PC-9 (cell line): ENCODE results near the gene POLD1. TPM values are rescaled to one million over a fixed set of nuclear protein-coding genes. Genes with fewer than 3 reads are reported as not detected.

Source experiments
- BruUV-seq: library from RNA; stranded (reverse); fragments of 400-500 nt; replicated peaks from 2 replicates; lab custom pipeline; 2021; lab: Mats Ljungman, UMichigan
- CTCF ChIA-PET: fragments of 300-600 bp; sonication (Branson Sonifier 250); formaldehyde crosslinking; loops from one replicate; lab custom pipeline; 2022; ENCODE audit warnings: antibody characterized with exemption; lab: Charles Lee
- POLR2A ChIA-PET: fragments of 300-600 bp; sonication (Branson Sonifier 250); formaldehyde crosslinking; loops from one replicate; lab custom pipeline; 2022; ENCODE audit warnings: antibody characterized with exemption; ENCODE audit not compliant: unreplicated experiment; lab: Charles Lee
- DNase-seq, 2 experiments: peaks; one replicate each; pipeline versions ENCODE4 v3.0.0 to v3.0.0-alpha.2; 2015 to 2022; ENCODE audit warnings: mixed read lengths in 1 of 2
- H2AFZ ChIP-seq: fragments of 200-600 bp; sonication (generic); 2 replicates; pipeline ENCODE4 v1.8.1; 2017; ENCODE audit warnings: antibody characterized with exemption
- H3F3A ChIP-seq: fragments of 200-600 bp; sonication (generic); 2 replicates; pipeline ENCODE4 v1.8.1; 2017; ENCODE audit warnings: antibody characterized with exemption, mild to moderate bottlenecking, low read depth; ENCODE audit not compliant: insufficient read depth
- H3K27ac ChIP-seq: fragments of 200-600 bp; sonication (generic); 2 replicates; pipeline ENCODE4 v1.6.1; 2016; ENCODE audit warnings: mixed run types
- H3K27me3 ChIP-seq: fragments of 200-600 bp; sonication (generic); 2 replicates; pipeline ENCODE4 v1.6.1; 2016; ENCODE audit warnings: low read depth, mixed run types; ENCODE audit not compliant: insufficient read depth
- H3K36me3 ChIP-seq: fragments of 200-600 bp; sonication (generic); 2 replicates; pipeline ENCODE4 v1.6.1; 2016; ENCODE audit warnings: low read depth, mixed run types
- H3K4me1 ChIP-seq: fragments of 200-600 bp; sonication (generic); replicated peaks from 2 replicates; pipeline ENCODE4 v1.6.1; 2016; ENCODE audit warnings: mixed run types; ENCODE audit not compliant: insufficient read depth
- H3K4me2 ChIP-seq: fragments of 200-600 bp; sonication (generic); 2 replicates; pipeline ENCODE4 v1.6.1; 2017; ENCODE audit warnings: mixed run types
- H3K4me3 ChIP-seq: fragments of 200-600 bp; sonication (generic); 2 replicates; pipeline ENCODE4 v1.6.1; 2016; ENCODE audit warnings: mixed run types
- H3K79me2 ChIP-seq: fragments of 200-600 bp; sonication (generic); 2 replicates; pipeline ENCODE4 v1.6.1; 2017; ENCODE audit warnings: low read depth, mixed run types
- H3K9me2 ChIP-seq: fragments of 200-600 bp; sonication (generic); 2 replicates; pipeline ENCODE4 v1.8.1; 2017; ENCODE audit warnings: mild to moderate bottlenecking; ENCODE audit not compliant: insufficient read depth
- H3K9me3 ChIP-seq: fragments of 200-600 bp; sonication (generic); 2 replicates; pipeline ENCODE4 v1.8.1; 2016; ENCODE audit warnings: low read depth; ENCODE audit not compliant: insufficient read depth
- H4K20me1 ChIP-seq: fragments of 200-600 bp; sonication (generic); 2 replicates; pipeline ENCODE4 v1.8.1; 2017; ENCODE audit not compliant: insufficient read depth
- CTCF ChIP-seq: fragments of 200-600 bp; sonication (generic); conservative IDR thresholded peaks from 2 replicates; pipeline ENCODE4 v1.6.1; 2017; ENCODE audit warnings: mixed run types, antibody characterized with exemption, mild to moderate bottlenecking, moderate library complexity
- EZH2 ChIP-seq: fragments of 200-600 bp; sonication (generic); IDR thresholded peaks from 2 replicates; pipeline ENCODE4 v1.8.0; 2017; ENCODE audit warnings: antibody characterized with exemption, low read depth
- intact Hi-C: fragments of 100-400 bp; cut with micrococcal nuclease; formaldehyde crosslinking; loops from one replicate; pipeline ENCODE4 v1.10.0; 2022; ENCODE audit not compliant: unreplicated experiment
- total RNA-seq: library from RNA; stranded (reverse); gene quantifications from 2 replicates; pipeline ENCODE4 v1.2.3, GENCODE V29; 2021

POLD1 gene
- total RNA-seq, 1 experiment from 2014 or later, result 101 TPM

- Histone ChIP-seq H3F3A (peaks cover 4% of the 10 kb centered on the region; the same call in 1 of the 2 replicates), H3K36me3 (no peaks in the 10 kb centered on the region), H3K79me2 (no peaks in the 10 kb centered on the region), H3K4me1 (peaks cover 11% of the 10 kb centered on the region), H4K20me1 (no peaks in the 10 kb centered on the region), H3K27ac (no peak overlapping the region), H2AFZ (peak overlapping the region; percentile 66), H3K4me2 (peak overlapping the region; percentile 83), H3K9me2 (no peaks in the 10 kb centered on the region), H3K27me3 (peaks cover 64% of the 10 kb centered on the region), H3K9me3 (no peaks in the 10 kb centered on the region), H3K4me3 (peak overlapping the region; percentile 51)
- intact Hi-C loops, result no loop called here
- ChIA-PET CTCF (no interaction called here), POLR2A (no interaction called here)
- no TSS peak for BruUV-seq
- peak; percentile 52 to 88 for DNase-seq
- TF ChIP-seq CTCF, result no peak
- no peak for TF ChIP-seq EZH2
Observed at GRCh38 chr19:50431343-50432220, 47.4 kb downstream of the POLD1 start.

GRCh38 chr19:50432221-50433028 is 48.3 kb downstream of the POLD1 start, which contains the start of gene MYBPC2:
MYBPC2 (plus strand) TSS chr19:50432892; CDS start chr19:50432954, 62 bp downstream.
- H3K4me3 ChIP-seq, result peak within 1 kb of the TSS; percentile 51
- no peaks in the 10 kb centered on the region for H3K9me2 ChIP-seq
- no peaks in the 10 kb centered on the region for H3K79me2 ChIP-seq
- no peak for TF ChIP-seq EZH2
- no peak for TF ChIP-seq CTCF
- no peaks in the 10 kb centered on the region for H4K20me1 ChIP-seq
- intact Hi-C loops, result no loop called here
- H3K36me3 ChIP-seq, result no peaks in the 10 kb centered on the region
- H3F3A ChIP-seq, result peaks cover 4% of the 10 kb centered on the region; the same call in 1 of the 2 replicates
- ChIA-PET CTCF (no interaction called here), POLR2A (no interaction called here)
- H3K9me3 ChIP-seq, result no peaks in the 10 kb centered on the region
- peaks cover 11% of the 10 kb centered on the region for H3K4me1 ChIP-seq
- peaks cover 72% of the 10 kb centered on the region for H3K27me3 ChIP-seq
- no peak within 1 kb of the TSS for H3K27ac ChIP-seq
- peak within 1 kb of the TSS; percentile 83 for H3K4me2 ChIP-seq
- DNase-seq, result no peak
- no TSS peak for BruUV-seq
- H2AFZ ChIP-seq, result peak within 1 kb of the TSS; percentile 66
